Panc1 (cell line): ENCODE results near the gene ERO1B. TPM values are rescaled to one million over a fixed set of nuclear protein-coding genes. Genes with fewer than 3 reads are reported as not detected.

Source experiments
- ATAC-seq: fragments of 200-7000 bp; cut with Tn5 transposase; 2 replicates; pipeline ENCODE4 v1.9.1; 2020; ENCODE audit warnings: mild to moderate bottlenecking, moderate library complexity
- BruUV-seq: library from RNA; stranded (reverse); fragments of 400-500 nt; replicated peaks from 2 replicates; lab custom pipeline; 2021; lab: Mats Ljungman, UMichigan
- CTCF ChIA-PET: fragments of 300-600 bp; sonication (Branson Sonifier 250); formaldehyde crosslinking; loops from one replicate; lab custom pipeline; 2022; ENCODE audit warnings: antibody characterized with exemption; lab: Charles Lee
- POLR2A ChIA-PET: fragments of 300-600 bp; sonication (Branson Sonifier 250); formaldehyde crosslinking; loops from one replicate; lab custom pipeline; 2022; ENCODE audit warnings: antibody characterized with exemption; lab: Charles Lee
- DNase-seq: peaks from one replicate; pipeline ENCODE4 v3.0.0-alpha.2; 2010; ENCODE audit warnings: low read depth, low spot score
- H3K27ac ChIP-seq: 2 replicates; pipeline ENCODE4 v1.5.1; 2011; ENCODE audit warnings: mild to moderate bottlenecking, low read length, inconsistent platforms
- H3K27me3 ChIP-seq: fragments of 200-500 bp; sonication (Bioruptor generic); 2 replicates; pipeline ENCODE4 v1.6.0; 2014; ENCODE audit warnings: low read length, inconsistent platforms; ENCODE audit not compliant: control insufficient read depth, insufficient read depth
- H3K36me3 ChIP-seq: fragments of 200-500 bp; sonication (Bioruptor generic); 2 replicates; pipeline ENCODE4 v1.5.1; 2014; ENCODE audit warnings: inconsistent platforms, mild to moderate bottlenecking, low read length, moderate library complexity; ENCODE audit not compliant: control insufficient read depth, insufficient read depth
- H3K4me1 ChIP-seq: 2 replicates; pipeline ENCODE4 v1.5.1; 2011; ENCODE audit warnings: inconsistent platforms, mild to moderate bottlenecking, low read length, moderate library complexity; ENCODE audit not compliant: control insufficient read depth, insufficient read depth
- H3K4me3 ChIP-seq, 2 experiments: 2 replicates each; pipeline ENCODE4 v1.5.1; 2011 to 2012; ENCODE audit warnings: low read depth in 2 of 2, low read length in 2 of 2, mild to moderate bottlenecking in 2 of 2, inconsistent platforms in 1 of 2, moderate library complexity in 1 of 2
- H3K9me3 ChIP-seq: fragments of 200-500 bp; sonication (Bioruptor generic); 2 replicates; pipeline ENCODE4 v1.5.1; 2014; ENCODE audit warnings: low read depth, mild to moderate bottlenecking, inconsistent platforms, low read length, moderate library complexity; ENCODE audit not compliant: control insufficient read depth, insufficient read depth
- POLR2AphosphoS5 ChIP-seq: IDR thresholded peaks from 2 replicates; pipeline ENCODE4 v1.6.1; 2012; ENCODE audit warnings: mild to moderate bottlenecking, low read depth, low read length, moderate library complexity
- SIN3A ChIP-seq: IDR thresholded peaks from 2 replicates; pipeline ENCODE4 v1.6.1; 2012; ENCODE audit warnings: low read depth, mild to moderate bottlenecking, low read length, moderate library complexity, borderline replicate concordance; ENCODE audit not compliant: insufficient read depth
- TCF7L2 ChIP-seq: IDR thresholded peaks from 2 replicates; pipeline ENCODE4 v1.6.1; 2011; ENCODE audit warnings: mild to moderate bottlenecking, low read depth, low read length, inconsistent platforms
- in situ Hi-C: cut with HindIII; loops from 2 replicates; pipeline ENCODE4 v1.10.0; 2016; ENCODE audit warnings: low sequenced_read_pairs, low pct_unique_long_range_greater_than_20kb
- intact Hi-C: fragments of 100-400 bp; cut with micrococcal nuclease; formaldehyde crosslinking; loops from one replicate; pipeline ENCODE4 v1.10.0; 2022; ENCODE audit not compliant: unreplicated experiment
- total RNA-seq: library from RNA; stranded (reverse); gene quantifications from one replicate; pipeline ENCODE4 v1.2.1, GENCODE V29; 2021; ENCODE audit not compliant: unreplicated experiment
- TF ChIP-seq, protein P1 (sequence below), 2 experiments: IDR thresholded peaks; 2 replicates each; pipeline ENCODE4 v1.6.1; 2011 to 2012; ENCODE audit warnings: low read depth in 2 of 2, control low read depth in 1 of 2, low read length in 1 of 2, mild to moderate bottlenecking in 1 of 2, moderate library complexity in 1 of 2; ENCODE audit not compliant: insufficient read depth in 1 of 2
- TF ChIP-seq, protein P2 (sequence below): fragments of 450-650 bp; IDR thresholded peaks from 2 replicates; pipeline ENCODE4 v1.5.1; 2017; ENCODE audit warnings: mild to moderate bottlenecking

Gene ERO1B
- total RNA-seq, 1 experiment from 2014 or later, result 19.9 TPM

DNA sequence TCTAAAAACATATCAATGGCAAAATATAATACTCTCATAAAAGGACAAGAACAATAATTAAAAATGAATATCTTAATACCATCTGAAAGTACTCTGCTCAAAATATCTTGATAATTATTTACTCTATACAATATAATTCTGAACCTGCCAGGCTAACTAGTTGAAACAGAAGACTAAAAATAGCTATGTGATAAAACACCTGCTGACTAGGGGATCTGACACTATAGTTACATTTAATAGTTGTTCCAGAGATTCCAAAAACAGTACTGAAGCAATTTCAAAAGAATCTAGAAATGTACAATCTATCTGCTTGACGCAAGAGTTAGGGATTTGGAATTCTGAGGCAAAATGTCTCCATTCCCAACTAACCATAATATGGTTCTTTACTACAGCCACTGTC lies 30.2 kb downstream of the ERO1B start:
- BruUV-seq, result no TSS peak
- in situ Hi-C loops, result no loop called here
- ATAC-seq (no peak), DNase-seq (no peak)
- H3K27ac ChIP-seq, result no peak overlapping the region
- TF ChIP-seq TCF7L2 (no peak), POLR2AphosphoS5 (no peak), SIN3A (no peak)
- H3K4me3 ChIP-seq, result no peak overlapping the region
- no peaks in the 10 kb centered on the region for H3K9me3 ChIP-seq
- ChIA-PET CTCF (no interaction called here), POLR2A (no interaction called here)
- no peaks in the 10 kb centered on the region for H3K4me1 ChIP-seq
- intact Hi-C loops, result no loop called here
- H3K27me3 ChIP-seq, result no peaks in the 10 kb centered on the region
- peaks cover 5% of the 10 kb centered on the region; the same call in 1 of the 2 replicates for H3K36me3 ChIP-seq

DNA sequence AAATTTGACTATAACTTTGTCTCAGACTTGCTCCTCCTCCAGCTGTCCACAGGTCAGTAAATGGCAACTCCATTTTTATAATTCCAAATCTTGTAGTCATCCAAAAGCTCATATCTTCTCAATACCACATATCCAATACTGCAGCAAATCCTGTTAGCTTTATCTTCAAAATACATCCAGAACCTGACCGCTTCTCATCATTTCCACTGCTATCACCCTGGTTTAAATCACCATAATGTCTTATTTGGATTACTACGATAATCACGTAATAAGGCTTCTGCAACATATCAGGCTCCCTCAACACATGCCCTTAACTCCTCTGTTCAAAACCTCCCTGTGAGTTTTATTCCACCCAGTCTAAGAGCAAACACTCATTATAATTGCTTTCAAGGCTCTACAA lies 34.5 kb downstream of the ERO1B start:
- ChIA-PET CTCF (no interaction called here), POLR2A (no interaction called here)
- H3K4me1 ChIP-seq, result no peaks in the 10 kb centered on the region
- H3K27ac ChIP-seq, result no peak overlapping the region
- ATAC-seq, result no peak
- H3K4me3 ChIP-seq, result no peak overlapping the region
- no peak for DNase-seq
- no peaks in the 10 kb centered on the region for H3K9me3 ChIP-seq
- no TSS peak for BruUV-seq
- in situ Hi-C loops (no loop called here), intact Hi-C loops (no loop called here)
- TF ChIP-seq SIN3A, result no peak
- TF ChIP-seq, protein P1, sequence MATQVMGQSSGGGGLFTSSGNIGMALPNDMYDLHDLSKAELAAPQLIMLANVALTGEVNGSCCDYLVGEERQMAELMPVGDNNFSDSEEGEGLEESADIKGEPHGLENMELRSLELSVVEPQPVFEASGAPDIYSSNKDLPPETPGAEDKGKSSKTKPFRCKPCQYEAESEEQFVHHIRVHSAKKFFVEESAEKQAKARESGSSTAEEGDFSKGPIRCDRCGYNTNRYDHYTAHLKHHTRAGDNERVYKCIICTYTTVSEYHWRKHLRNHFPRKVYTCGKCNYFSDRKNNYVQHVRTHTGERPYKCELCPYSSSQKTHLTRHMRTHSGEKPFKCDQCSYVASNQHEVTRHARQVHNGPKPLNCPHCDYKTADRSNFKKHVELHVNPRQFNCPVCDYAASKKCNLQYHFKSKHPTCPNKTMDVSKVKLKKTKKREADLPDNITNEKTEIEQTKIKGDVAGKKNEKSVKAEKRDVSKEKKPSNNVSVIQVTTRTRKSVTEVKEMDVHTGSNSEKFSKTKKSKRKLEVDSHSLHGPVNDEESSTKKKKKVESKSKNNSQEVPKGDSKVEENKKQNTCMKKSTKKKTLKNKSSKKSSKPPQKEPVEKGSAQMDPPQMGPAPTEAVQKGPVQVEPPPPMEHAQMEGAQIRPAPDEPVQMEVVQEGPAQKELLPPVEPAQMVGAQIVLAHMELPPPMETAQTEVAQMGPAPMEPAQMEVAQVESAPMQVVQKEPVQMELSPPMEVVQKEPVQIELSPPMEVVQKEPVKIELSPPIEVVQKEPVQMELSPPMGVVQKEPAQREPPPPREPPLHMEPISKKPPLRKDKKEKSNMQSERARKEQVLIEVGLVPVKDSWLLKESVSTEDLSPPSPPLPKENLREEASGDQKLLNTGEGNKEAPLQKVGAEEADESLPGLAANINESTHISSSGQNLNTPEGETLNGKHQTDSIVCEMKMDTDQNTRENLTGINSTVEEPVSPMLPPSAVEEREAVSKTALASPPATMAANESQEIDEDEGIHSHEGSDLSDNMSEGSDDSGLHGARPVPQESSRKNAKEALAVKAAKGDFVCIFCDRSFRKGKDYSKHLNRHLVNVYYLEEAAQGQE (IDR thresholded peaks at IDR 0.05; ENCODE audit: insufficient read depth in 1 of 2, low read depth in 2 of 2, low read length in 1 of 2), result no peak
- no peak for TF ChIP-seq POLR2AphosphoS5
- TF ChIP-seq, protein P2, sequence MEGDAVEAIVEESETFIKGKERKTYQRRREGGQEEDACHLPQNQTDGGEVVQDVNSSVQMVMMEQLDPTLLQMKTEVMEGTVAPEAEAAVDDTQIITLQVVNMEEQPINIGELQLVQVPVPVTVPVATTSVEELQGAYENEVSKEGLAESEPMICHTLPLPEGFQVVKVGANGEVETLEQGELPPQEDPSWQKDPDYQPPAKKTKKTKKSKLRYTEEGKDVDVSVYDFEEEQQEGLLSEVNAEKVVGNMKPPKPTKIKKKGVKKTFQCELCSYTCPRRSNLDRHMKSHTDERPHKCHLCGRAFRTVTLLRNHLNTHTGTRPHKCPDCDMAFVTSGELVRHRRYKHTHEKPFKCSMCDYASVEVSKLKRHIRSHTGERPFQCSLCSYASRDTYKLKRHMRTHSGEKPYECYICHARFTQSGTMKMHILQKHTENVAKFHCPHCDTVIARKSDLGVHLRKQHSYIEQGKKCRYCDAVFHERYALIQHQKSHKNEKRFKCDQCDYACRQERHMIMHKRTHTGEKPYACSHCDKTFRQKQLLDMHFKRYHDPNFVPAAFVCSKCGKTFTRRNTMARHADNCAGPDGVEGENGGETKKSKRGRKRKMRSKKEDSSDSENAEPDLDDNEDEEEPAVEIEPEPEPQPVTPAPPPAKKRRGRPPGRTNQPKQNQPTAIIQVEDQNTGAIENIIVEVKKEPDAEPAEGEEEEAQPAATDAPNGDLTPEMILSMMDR, result no peak
- no peak for TF ChIP-seq TCF7L2
- no peaks in the 10 kb centered on the region for H3K27me3 ChIP-seq
- H3K36me3 ChIP-seq, result peaks cover 5% of the 10 kb centered on the region; the same call in 1 of the 2 replicates

DNA sequence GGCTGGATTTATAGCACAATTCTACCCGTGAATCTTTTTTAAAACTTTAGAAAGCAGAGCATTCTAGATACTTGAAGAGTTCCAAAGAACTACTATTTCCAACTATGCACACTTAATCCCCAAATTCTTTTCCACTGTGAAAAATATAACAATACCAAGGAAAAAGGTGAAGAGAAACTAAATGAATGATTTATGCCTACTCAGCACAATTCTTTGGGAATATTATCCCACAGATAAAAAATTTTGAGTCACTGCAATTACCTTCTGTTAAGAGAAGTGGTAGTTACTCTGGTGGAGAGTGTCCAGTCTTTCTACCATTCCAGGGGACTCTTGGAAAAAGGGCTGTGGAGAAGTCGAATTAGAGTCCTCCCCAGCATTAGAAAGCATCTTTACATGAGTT lies 39.2 kb downstream of the ERO1B start:
- Histone ChIP-seq H3K27ac (no peak overlapping the region), H3K4me1 (0 out of 2 replicates have a peak, but pooled peaks cover 3% of the 10 kb centered on the region), H3K9me3 (no peaks in the 10 kb centered on the region), H3K36me3 (no peaks in the 10 kb centered on the region), H3K4me3 (no peak overlapping the region), H3K27me3 (no peaks in the 10 kb centered on the region)
- no TSS peak for BruUV-seq
- CTCF ChIA-PET, result no interaction called here
- TF ChIP-seq POLR2AphosphoS5 (no peak), SIN3A (no peak), TCF7L2 (no peak)
- TF ChIP-seq, protein P1 (IDR thresholded peaks at IDR 0.05; ENCODE audit: insufficient read depth in 1 of 2, low read depth in 2 of 2, low read length in 1 of 2), result no peak
- TF ChIP-seq, protein P2, result no peak
- DNase-seq, result no peak
- intact Hi-C loops (no loop called here), in situ Hi-C loops (no loop called here)
- POLR2A ChIA-PET, result no interaction called here
- no peak for ATAC-seq
